HCT116 (cell line): ENCODE results near the gene NRP1. TPM values are rescaled to one million over a fixed set of nuclear protein-coding genes. Genes with fewer than 3 reads are reported as not detected.

Experiments
- ATAC-seq: fragments of 200-7000 bp; cut with Tn5 transposase; 2 replicates; pipeline ENCODE4 v1.9.1; 2020; ENCODE audit warnings: mild to moderate bottlenecking, moderate library complexity
- BruUV-seq: library from RNA; stranded (reverse); fragments of 400-500 nt; replicated peaks from 2 replicates; lab custom pipeline; 2021; lab: Mats Ljungman, UMichigan
- CTCF ChIA-PET: fragments of 300-600 bp; sonication (Branson Sonifier 250); formaldehyde crosslinking; loops from one replicate; lab custom pipeline; 2021; ENCODE audit warnings: antibody characterized with exemption; lab: Charles Lee
- POLR2A ChIA-PET: fragments of 300-600, 350-600 bp; sonication (Branson Sonifier 250); formaldehyde crosslinking; loops from one replicate; lab custom pipeline; 2021; ENCODE audit warnings: antibody characterized with exemption; lab: Charles Lee
- RAD21 ChIA-PET, 2 experiments: fragments of 300-600 bp; sonication (Branson Sonifier 250); formaldehyde crosslinking; loops; one replicate each; lab custom pipeline; 2023; ENCODE audit warnings: low total read pairs in 2 of 2; ENCODE audit not compliant: uncharacterized antibody in 2 of 2, unreplicated experiment in 2 of 2, low non-redundant PET in 1 of 2; lab: Charles Lee
- DNase-seq: peaks from one replicate; pipeline ENCODE4 v3.0.0-alpha.2; 2010; ENCODE audit warnings: low read depth, low spot score
- H2AFZ ChIP-seq: fragments of 200-600 bp; shearing (Covaris generic), sonication (generic); 2 replicates; pipeline ENCODE4 v1.6.1; 2017; ENCODE audit warnings: low read depth, mixed run types, mixed read lengths, antibody characterized with exemption, low read length; ENCODE audit not compliant: poor library complexity, severe bottlenecking
- H3K27ac ChIP-seq: 2 replicates; pipeline ENCODE4 v1.5.1; 2012; ENCODE audit warnings: low read depth, low read length
- H3K27me3 ChIP-seq: fragments of 200-600 bp; sonication (generic); 2 replicates; pipeline ENCODE4 v1.6.1; 2016; ENCODE audit warnings: mixed run types, low read length, mixed read lengths; ENCODE audit not compliant: insufficient read depth
- H3K36me3 ChIP-seq, 2 experiments: fragments of 200-500 bp in 1 of 2; fragments of 200-600 bp in 1 of 2; sonication (Bioruptor generic) in 1 of 2; sonication (generic) in 1 of 2; 2 replicates each; pipeline versions ENCODE4 v1.5.1 to v1.6.1; 2014 to 2016; ENCODE audit warnings: low read length in 2 of 2, inconsistent platforms in 1 of 2, mixed read lengths in 1 of 2, mixed run types in 1 of 2; ENCODE audit not compliant: insufficient read depth in 2 of 2, control insufficient read depth in 1 of 2
- H3K4me1 ChIP-seq, 2 experiments: fragments of 200-600 bp in 1 of 2; sonication (generic) in 1 of 2; 2 replicates each; pipeline versions ENCODE4 v1.5.1 to v1.6.1; 2012 to 2017; ENCODE audit warnings: low read length in 2 of 2, inconsistent platforms in 1 of 2, mild to moderate bottlenecking in 1 of 2, mixed read lengths in 1 of 2, mixed run types in 1 of 2, moderate library complexity in 1 of 2; ENCODE audit not compliant: insufficient read depth in 2 of 2, control insufficient read depth in 1 of 2
- H3K4me2 ChIP-seq: fragments of 200-600 bp; sonication (generic); 2 replicates; pipeline ENCODE4 v1.6.1; 2017; ENCODE audit warnings: mixed run types, low read length, mixed read lengths
- H3K4me3 ChIP-seq, 2 experiments: fragments of 200-600 bp in 1 of 2; sonication (generic) in 1 of 2; replicated peaks in 1 of 2; 2 replicates each; pipeline ENCODE4 v1.5.1; 2011 to 2016; ENCODE audit warnings: low read length in 2 of 2, control low read depth in 1 of 2, low read depth in 1 of 2, mild to moderate bottlenecking in 1 of 2, mixed read lengths in 1 of 2, mixed run types in 1 of 2
- H3K79me2 ChIP-seq: fragments of 200-600 bp; sonication (generic); 2 replicates; pipeline ENCODE4 v1.6.1; 2017; ENCODE audit warnings: mild to moderate bottlenecking, mixed run types, low read length, moderate library complexity, mixed read lengths; ENCODE audit not compliant: insufficient read depth
- H3K9ac ChIP-seq: fragments of 200-600 bp; sonication (generic); 2 replicates; pipeline ENCODE4 v1.6.1; 2016; ENCODE audit warnings: low read length, mixed read lengths
- H3K9me2 ChIP-seq: fragments of 200-600 bp; sonication (generic), shearing (Covaris generic); 2 replicates; pipeline ENCODE4 v1.6.1; 2017; ENCODE audit warnings: mixed run types, mild to moderate bottlenecking, moderate library complexity; ENCODE audit not compliant: insufficient read depth
- H3K9me3 ChIP-seq, 2 experiments: fragments of 200-500 bp in 1 of 2; fragments of 200-600 bp in 1 of 2; sonication (Bioruptor generic) in 1 of 2; sonication (generic) in 1 of 2; 2 replicates each; pipeline ENCODE4 v1.6.1; 2014 to 2017; ENCODE audit warnings: low read length in 2 of 2, mixed read lengths in 2 of 2, inconsistent platforms in 1 of 2, low read depth in 1 of 2, mild to moderate bottlenecking in 1 of 2, mixed run types in 1 of 2, moderate library complexity in 1 of 2; ENCODE audit not compliant: control insufficient read depth in 1 of 2, insufficient read depth in 1 of 2
- H4K20me1 ChIP-seq: fragments of 200-600 bp; sonication (generic), shearing (Covaris generic); 2 replicates; pipeline ENCODE4 v1.6.1; 2017; ENCODE audit warnings: mixed run types, mild to moderate bottlenecking, moderate library complexity; ENCODE audit not compliant: insufficient read depth
- CEBPB ChIP-seq: IDR thresholded peaks from 2 replicates; pipeline ENCODE4 v1.6.1; 2012; ENCODE audit warnings: low read depth
- EGR1 ChIP-seq: IDR thresholded peaks from 2 replicates; pipeline ENCODE4 v1.6.1; 2012; ENCODE audit warnings: low read depth
- ELF1 ChIP-seq: IDR thresholded peaks from 2 replicates; pipeline ENCODE4 v1.6.1; 2012; ENCODE audit warnings: low read depth, borderline replicate concordance
- EZH2phosphoT487 ChIP-seq: fragments of 200-600 bp; IDR thresholded peaks from 2 replicates; pipeline ENCODE4 v1.6.1; 2018; ENCODE audit warnings: antibody characterized with exemption, borderline replicate concordance
- FOSL1 ChIP-seq: IDR thresholded peaks from 2 replicates; pipeline ENCODE4 v1.6.1; 2012; ENCODE audit warnings: low read depth
- POLR2A ChIP-seq: IDR thresholded peaks from 2 replicates; pipeline ENCODE4 v1.7.0; 2011; ENCODE audit warnings: borderline replicate concordance; ENCODE audit not compliant: insufficient read depth, insufficient read length; ENCODE audit errors: extremely low read depth
- POLR2AphosphoS5 ChIP-seq: IDR thresholded peaks from 2 replicates; pipeline ENCODE4 v1.6.1; 2011; ENCODE audit warnings: mild to moderate bottlenecking, low read depth, low read length, moderate library complexity
- RAD21 ChIP-seq: IDR thresholded peaks from 2 replicates; pipeline ENCODE4 v1.6.1; 2012; ENCODE audit warnings: low read depth, mild to moderate bottlenecking
- SIN3A ChIP-seq: IDR thresholded peaks from 2 replicates; pipeline ENCODE4 v1.6.1; 2012; ENCODE audit warnings: low read depth
- SP1 ChIP-seq: IDR thresholded peaks from 2 replicates; pipeline ENCODE4 v1.6.1; 2012; ENCODE audit warnings: low read depth
- YY1 ChIP-seq: IDR thresholded peaks from 2 replicates; pipeline ENCODE4 v1.6.1; 2011; ENCODE audit warnings: low read length, low read depth, moderate library complexity, mild to moderate bottlenecking; ENCODE audit not compliant: insufficient replicate concordance; ENCODE audit errors: extremely low read depth
- ZFX ChIP-seq: fragments of 450-650 bp; IDR thresholded peaks from 2 replicates; pipeline ENCODE4 v1.6.1; 2017
- ZNF274 ChIP-seq: fragments of 200-500 bp; sonication (Bioruptor generic); IDR thresholded peaks from 2 replicates; pipeline ENCODE4 v1.6.1; 2014; ENCODE audit warnings: mild to moderate bottlenecking, low read depth, low read length, inconsistent platforms
- intact Hi-C: fragments of 100-400 bp; cut with micrococcal nuclease; formaldehyde crosslinking; loops from 2 replicates; pipeline ENCODE4 v1.10.0; 2022
- total RNA-seq: library from RNA; stranded (reverse); gene quantifications from one replicate; pipeline ENCODE4 v1.2.1, GENCODE V29; 2021; ENCODE audit not compliant: unreplicated experiment
- TF ChIP-seq, protein P1 (sequence below): IDR thresholded peaks from 2 replicates; pipeline ENCODE4 v1.6.1; 2012
- TF ChIP-seq, protein P2 (sequence below): IDR thresholded peaks from 2 replicates; pipeline ENCODE4 v1.6.1; 2012; ENCODE audit warnings: low read depth
- TF ChIP-seq, protein P3 (sequence below): IDR thresholded peaks from 2 replicates; pipeline ENCODE4 v1.6.1; 2011; ENCODE audit warnings: mild to moderate bottlenecking, low read length, moderate library complexity; ENCODE audit not compliant: insufficient replicate concordance; ENCODE audit errors: extremely low read depth
- TF ChIP-seq, protein P4 (sequence below), 3 experiments: fragments of 200-600 bp in 1 of 3; sonication (generic) in 1 of 3; IDR thresholded peaks in 2 of 3; conservative IDR thresholded peaks in 1 of 3; 2 replicates each; pipeline ENCODE4 v1.5.1; 2012 to 2017; ENCODE audit warnings: low read depth in 2 of 3, low read length in 2 of 3, antibody characterized with exemption in 1 of 3, borderline replicate concordance in 1 of 3, control low read depth in 1 of 3, mild to moderate bottlenecking in 1 of 3, mixed read lengths in 1 of 3, mixed run types in 1 of 3, moderate library complexity in 1 of 3; ENCODE audit not compliant: insufficient read depth in 1 of 3

NRP1 gene
- total RNA-seq, 1 experiment from 2014 or later, result 3.8 TPM

DNA sequence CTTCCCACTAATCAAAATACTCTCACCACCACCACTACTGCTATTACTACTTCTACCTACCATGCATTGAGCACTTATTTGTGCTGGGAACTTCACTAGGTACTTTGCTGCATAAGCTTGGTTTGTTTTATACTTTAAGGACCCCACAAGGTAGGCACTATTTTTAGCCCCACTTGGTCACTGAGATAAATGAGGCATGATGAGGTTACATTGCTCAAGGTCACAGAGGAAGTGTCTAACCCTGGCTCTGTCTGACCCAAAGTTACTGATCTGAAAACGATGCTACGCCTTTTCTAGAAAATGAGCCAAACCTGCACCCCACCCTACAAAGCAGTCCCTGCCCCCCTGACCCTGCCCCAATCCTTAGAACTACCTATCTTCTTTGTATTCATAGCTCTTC is 35.6 kb downstream of the NRP1 start:
- no peaks in the 10 kb centered on the region for H3K79me2 ChIP-seq

More for the DNA sequence above, 35.6 kb downstream of the NRP1 start:
- no peak overlapping the region for H3K9ac ChIP-seq
- no peaks in the 10 kb centered on the region for H3K9me2 ChIP-seq
- H3K27ac ChIP-seq, result no peak overlapping the region
- BruUV-seq, result no TSS peak
- POLR2A ChIA-PET, result no interaction called here
- no peaks in the 10 kb centered on the region for H3K27me3 ChIP-seq
- ATAC-seq, result no peak
- intact Hi-C loops, result no loop called here
- RAD21 ChIA-PET, result no interaction called here
- H3K4me1 ChIP-seq, result no peaks in the 10 kb centered on the region
- no peak overlapping the region for H2AFZ ChIP-seq
- H3K36me3 ChIP-seq, result no peaks in the 10 kb centered on the region
- no peak for DNase-seq
- H3K4me2 ChIP-seq, result no peak overlapping the region
- CTCF ChIA-PET, result no interaction called here
- H3K9me3 ChIP-seq, result no peaks in the 10 kb centered on the region
- H4K20me1 ChIP-seq, result no peaks in the 10 kb centered on the region
- no peak overlapping the region for H3K4me3 ChIP-seq
- TF ChIP-seq EZH2phosphoT487 (no peak), EGR1 (no peak), ELF1 (no peak), POLR2AphosphoS5 (no peak), ZNF274 (no peak), YY1 (no peak), FOSL1 (no peak), POLR2A (no peak), CEBPB (no peak), ZFX (no peak), SP1 (no peak), SIN3A (no peak), RAD21 (no peak)
- TF ChIP-seq, protein P1, sequence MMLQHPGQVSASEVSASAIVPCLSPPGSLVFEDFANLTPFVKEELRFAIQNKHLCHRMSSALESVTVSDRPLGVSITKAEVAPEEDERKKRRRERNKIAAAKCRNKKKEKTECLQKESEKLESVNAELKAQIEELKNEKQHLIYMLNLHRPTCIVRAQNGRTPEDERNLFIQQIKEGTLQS, result no peak
- TF ChIP-seq, protein P2, sequence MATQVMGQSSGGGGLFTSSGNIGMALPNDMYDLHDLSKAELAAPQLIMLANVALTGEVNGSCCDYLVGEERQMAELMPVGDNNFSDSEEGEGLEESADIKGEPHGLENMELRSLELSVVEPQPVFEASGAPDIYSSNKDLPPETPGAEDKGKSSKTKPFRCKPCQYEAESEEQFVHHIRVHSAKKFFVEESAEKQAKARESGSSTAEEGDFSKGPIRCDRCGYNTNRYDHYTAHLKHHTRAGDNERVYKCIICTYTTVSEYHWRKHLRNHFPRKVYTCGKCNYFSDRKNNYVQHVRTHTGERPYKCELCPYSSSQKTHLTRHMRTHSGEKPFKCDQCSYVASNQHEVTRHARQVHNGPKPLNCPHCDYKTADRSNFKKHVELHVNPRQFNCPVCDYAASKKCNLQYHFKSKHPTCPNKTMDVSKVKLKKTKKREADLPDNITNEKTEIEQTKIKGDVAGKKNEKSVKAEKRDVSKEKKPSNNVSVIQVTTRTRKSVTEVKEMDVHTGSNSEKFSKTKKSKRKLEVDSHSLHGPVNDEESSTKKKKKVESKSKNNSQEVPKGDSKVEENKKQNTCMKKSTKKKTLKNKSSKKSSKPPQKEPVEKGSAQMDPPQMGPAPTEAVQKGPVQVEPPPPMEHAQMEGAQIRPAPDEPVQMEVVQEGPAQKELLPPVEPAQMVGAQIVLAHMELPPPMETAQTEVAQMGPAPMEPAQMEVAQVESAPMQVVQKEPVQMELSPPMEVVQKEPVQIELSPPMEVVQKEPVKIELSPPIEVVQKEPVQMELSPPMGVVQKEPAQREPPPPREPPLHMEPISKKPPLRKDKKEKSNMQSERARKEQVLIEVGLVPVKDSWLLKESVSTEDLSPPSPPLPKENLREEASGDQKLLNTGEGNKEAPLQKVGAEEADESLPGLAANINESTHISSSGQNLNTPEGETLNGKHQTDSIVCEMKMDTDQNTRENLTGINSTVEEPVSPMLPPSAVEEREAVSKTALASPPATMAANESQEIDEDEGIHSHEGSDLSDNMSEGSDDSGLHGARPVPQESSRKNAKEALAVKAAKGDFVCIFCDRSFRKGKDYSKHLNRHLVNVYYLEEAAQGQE, result no peak
- TF ChIP-seq, protein P3, sequence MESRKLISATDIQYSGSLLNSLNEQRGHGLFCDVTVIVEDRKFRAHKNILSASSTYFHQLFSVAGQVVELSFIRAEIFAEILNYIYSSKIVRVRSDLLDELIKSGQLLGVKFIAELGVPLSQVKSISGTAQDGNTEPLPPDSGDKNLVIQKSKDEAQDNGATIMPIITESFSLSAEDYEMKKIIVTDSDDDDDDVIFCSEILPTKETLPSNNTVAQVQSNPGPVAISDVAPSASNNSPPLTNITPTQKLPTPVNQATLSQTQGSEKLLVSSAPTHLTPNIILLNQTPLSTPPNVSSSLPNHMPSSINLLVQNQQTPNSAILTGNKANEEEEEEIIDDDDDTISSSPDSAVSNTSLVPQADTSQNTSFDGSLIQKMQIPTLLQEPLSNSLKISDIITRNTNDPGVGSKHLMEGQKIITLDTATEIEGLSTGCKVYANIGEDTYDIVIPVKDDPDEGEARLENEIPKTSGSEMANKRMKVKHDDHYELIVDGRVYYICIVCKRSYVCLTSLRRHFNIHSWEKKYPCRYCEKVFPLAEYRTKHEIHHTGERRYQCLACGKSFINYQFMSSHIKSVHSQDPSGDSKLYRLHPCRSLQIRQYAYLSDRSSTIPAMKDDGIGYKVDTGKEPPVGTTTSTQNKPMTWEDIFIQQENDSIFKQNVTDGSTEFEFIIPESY, result no peak
- TF ChIP-seq, protein P4, sequence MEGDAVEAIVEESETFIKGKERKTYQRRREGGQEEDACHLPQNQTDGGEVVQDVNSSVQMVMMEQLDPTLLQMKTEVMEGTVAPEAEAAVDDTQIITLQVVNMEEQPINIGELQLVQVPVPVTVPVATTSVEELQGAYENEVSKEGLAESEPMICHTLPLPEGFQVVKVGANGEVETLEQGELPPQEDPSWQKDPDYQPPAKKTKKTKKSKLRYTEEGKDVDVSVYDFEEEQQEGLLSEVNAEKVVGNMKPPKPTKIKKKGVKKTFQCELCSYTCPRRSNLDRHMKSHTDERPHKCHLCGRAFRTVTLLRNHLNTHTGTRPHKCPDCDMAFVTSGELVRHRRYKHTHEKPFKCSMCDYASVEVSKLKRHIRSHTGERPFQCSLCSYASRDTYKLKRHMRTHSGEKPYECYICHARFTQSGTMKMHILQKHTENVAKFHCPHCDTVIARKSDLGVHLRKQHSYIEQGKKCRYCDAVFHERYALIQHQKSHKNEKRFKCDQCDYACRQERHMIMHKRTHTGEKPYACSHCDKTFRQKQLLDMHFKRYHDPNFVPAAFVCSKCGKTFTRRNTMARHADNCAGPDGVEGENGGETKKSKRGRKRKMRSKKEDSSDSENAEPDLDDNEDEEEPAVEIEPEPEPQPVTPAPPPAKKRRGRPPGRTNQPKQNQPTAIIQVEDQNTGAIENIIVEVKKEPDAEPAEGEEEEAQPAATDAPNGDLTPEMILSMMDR (IDR thresholded peaks at IDR 0.05 in 2 of 3, conservative IDR thresholded peaks at IDR 0.05 in 1 of 3; ENCODE audit: borderline replicate concordance in 1 of 3, insufficient read depth in 1 of 3, low read depth in 2 of 3, low read length in 2 of 3), result no peak
